ENCODE data around the gene DACT2.

DNA sequence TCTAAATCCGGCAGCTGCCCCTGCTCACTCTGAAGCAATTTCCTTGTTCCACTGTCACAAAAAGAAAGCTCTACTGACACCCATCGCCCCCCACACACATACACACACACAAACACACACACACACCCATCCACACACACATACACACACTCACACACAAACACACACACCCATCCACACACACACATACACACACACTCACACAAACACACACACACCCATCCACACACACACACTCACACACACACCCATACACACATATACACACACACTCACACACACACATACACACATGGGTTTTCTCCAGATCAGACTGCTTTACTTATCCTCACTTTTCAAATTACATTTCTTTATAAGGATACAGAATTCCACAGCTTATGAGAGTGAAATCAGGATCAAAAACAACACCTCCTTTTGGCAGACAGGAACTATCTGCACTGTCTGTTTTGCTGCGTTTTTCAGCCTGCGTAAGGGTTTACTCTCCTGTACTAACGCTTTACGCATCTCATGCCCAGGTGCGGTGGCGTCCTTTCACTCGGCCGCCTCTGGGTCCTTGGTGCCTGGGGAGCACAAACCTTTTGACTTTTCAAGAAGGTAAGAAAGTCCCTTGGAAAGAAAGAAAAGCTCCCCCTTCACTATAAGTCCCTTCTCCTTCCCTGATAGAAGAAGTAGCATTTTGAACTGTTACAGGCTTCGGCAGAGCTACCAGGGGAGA, 8.0 kb downstream of the DACT2 start:
- TF ChIP-seq CTCF (IDR thresholded peaks at IDR 0.05) (no peak), POLR2A (IDR thresholded peaks at IDR 0.05) (no peak)

All from right lobe of liver (tissue), 4 donors.